Breast epithelium (tissue), 4 donors: ENCODE data around the gene SPPL2B. TPM values are rescaled to one million over a fixed set of nuclear protein-coding genes. Genes with fewer than 3 reads are reported as not detected.
"Not testable (repeated sequence)": the region's sequence is repeated elsewhere in the genome, so short reads cannot be mapped to it uniquely, and the experiment has no call there.

Experiments used
- DNase-seq, 2 donors: peaks; one replicate each; pipeline ENCODE4 v3.0.0-alpha.2; 2019; ENCODE audit warnings: low spot score in 2 of 2
- H3K27ac ChIP-seq, 2 donors: fragments of 200-600 bp; sonication (generic) in 1 of 2; one replicate each; pipeline ENCODE4 v1.5.1; 2016 to 2019; ENCODE audit warnings: mild to moderate bottlenecking in 1 of 2
- H3K27me3 ChIP-seq, 2 donors: fragments of 200-600 bp; sonication (generic) in 1 of 2; one replicate each; pipeline versions ENCODE4 v1.5.1 to v1.6.0; 2017 to 2019; ENCODE audit warnings: control low read depth in 1 of 2, mild to moderate bottlenecking in 1 of 2
- H3K36me3 ChIP-seq: fragments of 200-600 bp; one replicate; pipeline ENCODE4 v1.5.1; 2019
- H3K4me1 ChIP-seq, 2 donors: fragments of 200-600 bp; sonication (generic); one replicate each; pipeline ENCODE4 v1.5.1; 2016 to 2019; ENCODE audit warnings: control low read depth in 1 of 2
- H3K4me3 ChIP-seq, 3 donors: fragments of 200-600 bp; sonication (generic); 1 replicate in 2 of 3; 2 replicates in 1 of 3; pipeline ENCODE4 v1.5.1; 2016 to 2019; ENCODE audit warnings: mild to moderate bottlenecking in 3 of 3, moderate library complexity in 2 of 3
- H3K9me3 ChIP-seq, 2 donors: fragments of 200-600 bp; sonication (generic) in 1 of 2; one replicate each; pipeline ENCODE4 v1.5.1; 2016 to 2019; ENCODE audit warnings: control low read depth in 1 of 2
- CTCF ChIP-seq, 3 donors: fragments of 450-650 bp; IDR thresholded peaks; one replicate each; pipeline ENCODE4 v1.5.1; 2016 to 2017; ENCODE audit warnings: antibody characterized with exemption in 3 of 3, mild to moderate bottlenecking in 3 of 3, moderate library complexity in 3 of 3
- POLR2A ChIP-seq: fragments of 450-650 bp; IDR thresholded peaks from one replicate; pipeline ENCODE4 v1.6.1; 2016; ENCODE audit warnings: antibody characterized with exemption, mild to moderate bottlenecking, moderate library complexity
- POLR2AphosphoS5 ChIP-seq, 3 donors: sonication (generic); formaldehyde crosslinking; IDR thresholded peaks; one replicate each; pipeline ENCODE4 v1.6.1; 2017; ENCODE audit warnings: antibody characterized with exemption in 3 of 3
- intact Hi-C: fragments of 100-400 bp; cut with DNase I; formaldehyde crosslinking; loops from one replicate; pipeline ENCODE4 v1.15.1; 2023; ENCODE audit warnings: low total_unique reads
- total RNA-seq, 3 donors: library from RNA; depleted of rRNA; stranded (reverse); fragments of >200 nt; gene quantifications; one replicate each; pipeline ENCODE4 v1.1.0, GENCODE V29; 2016

SPPL2B gene
- total RNA-seq, 3 donors from 2014 or later: 23.5 to 61.2 (median 49.8) TPM

GRCh38 chr19:2345794-2346663 is 17.5 kb downstream of the SPPL2B start:
- intact Hi-C loops: no loop called here
- Histone ChIP-seq H3K9me3 (no peaks in the 10 kb centered on the region), H3K4me1 (no peaks in the 10 kb centered on the region), H3K4me3 (no peak overlapping the region), H3K27ac (no peak overlapping the region), H3K36me3 (no peaks in the 10 kb centered on the region), H3K27me3 (no peaks in the 10 kb centered on the region)
- TF ChIP-seq CTCF (IDR thresholded peaks at IDR 0.05): no peak
- TF ChIP-seq POLR2AphosphoS5 (IDR thresholded peaks at IDR 0.05): no peak
- no peak for TF ChIP-seq POLR2A
- DNase-seq: no peak

- H3K4me3 ChIP-seq, intact Hi-C loops: not testable (repeated sequence)
Measured at GRCh38 chr19:2349818-2350217, 21.3 kb downstream of the SPPL2B start.

GRCh38 chr19:2350656-2351055 is 22.2 kb downstream of the SPPL2B start:
- no peak for DNase-seq
- Histone ChIP-seq H3K9me3 (no peaks in the 10 kb centered on the region), H3K27me3 (no peaks in the 10 kb centered on the region), H3K4me3 (no peak overlapping the region), H3K27ac (no peak overlapping the region), H3K4me1 (no peaks in the 10 kb centered on the region), H3K36me3 (no peaks in the 10 kb centered on the region)
- TF ChIP-seq POLR2A (no peak), POLR2AphosphoS5 (IDR thresholded peaks at IDR 0.05) (no peak), CTCF (IDR thresholded peaks at IDR 0.05) (no peak)
- intact Hi-C loops: no loop called here

More at GRCh38 chr19:2349818-2350217, 21.3 kb downstream of the SPPL2B start:
- H3K27me3 ChIP-seq, H3K27ac ChIP-seq, H3K4me1 ChIP-seq, DNase-seq, H3K36me3 ChIP-seq, H3K9me3 ChIP-seq: not testable (repeated sequence)

GRCh38 chr19:2351591-2351990 is 23.1 kb downstream of the SPPL2B start:
- no peak for TF ChIP-seq CTCF (IDR thresholded peaks at IDR 0.05)
- H3K36me3 ChIP-seq: no peaks in the 10 kb centered on the region

GRCh38 chr19:2352121-2352520 is 23.6 kb downstream of the SPPL2B start:
- H3K9me3 ChIP-seq: no peaks in the 10 kb centered on the region
- H3K27me3 ChIP-seq: no peaks in the 10 kb centered on the region
- no peaks in the 10 kb centered on the region for H3K36me3 ChIP-seq
- no peak for DNase-seq
- H3K27ac ChIP-seq: no peak overlapping the region
- H3K4me1 ChIP-seq: no peaks in the 10 kb centered on the region
- no peak overlapping the region for H3K4me3 ChIP-seq
- no peak for TF ChIP-seq POLR2A
- no peak for TF ChIP-seq CTCF (IDR thresholded peaks at IDR 0.05)
- no peak for TF ChIP-seq POLR2AphosphoS5 (IDR thresholded peaks at IDR 0.05)
- intact Hi-C loops: no loop called here

More at GRCh38 chr19:2351591-2351990, 23.1 kb downstream of the SPPL2B start:
- H3K9me3 ChIP-seq: no peaks in the 10 kb centered on the region
- H3K27ac ChIP-seq: no peak overlapping the region
- DNase-seq: no peak
- H3K4me1 ChIP-seq: no peaks in the 10 kb centered on the region
- H3K4me3 ChIP-seq: no peak overlapping the region
- no peaks in the 10 kb centered on the region for H3K27me3 ChIP-seq
- intact Hi-C loops: no loop called here
